H1 (cell line): ENCODE measurements around the gene TRIM71. TPM values are rescaled to one million over a fixed set of nuclear protein-coding genes. Genes with fewer than 3 reads are reported as not detected.

ENCODE experiments used
- ASH2L ChIP-seq: fragments of 200-600, 300-600 bp; sonication (generic); IDR thresholded peaks from one replicate; pipeline ENCODE4 v1.7.1; 2017; ENCODE audit warnings: low read length
- BCL11A ChIP-seq, 2 experiments: IDR thresholded peaks; one replicate each; pipeline ENCODE4 v1.6.1; 2011; ENCODE audit warnings: low read depth in 2 of 2, low read length in 2 of 2, mild to moderate bottlenecking in 2 of 2
- CEBPB ChIP-seq: IDR thresholded peaks from 2 replicates; pipeline ENCODE4 v1.6.1; 2012; ENCODE audit warnings: low read depth, low read length
- CHD1 ChIP-seq: IDR thresholded peaks from 2 replicates; pipeline ENCODE4 v1.6.1; 2012; ENCODE audit warnings: low read depth, low read length, improper control_type of control experiment
- CHD2 ChIP-seq: IDR thresholded peaks from 2 replicates; pipeline ENCODE4 v1.6.1; 2012; ENCODE audit warnings: low read length, improper control_type of control experiment
- EZH2 ChIP-seq: fragments of 200-600 bp; sonication (generic); IDR thresholded peaks from 2 replicates; pipeline ENCODE4 v1.7.1; 2012; ENCODE audit warnings: low read depth, mild to moderate bottlenecking, moderate library complexity, low read length, inconsistent platforms; ENCODE audit not compliant: severe bottlenecking
- GABPA ChIP-seq: IDR thresholded peaks from 2 replicates; pipeline ENCODE4 v1.6.1; 2011; ENCODE audit warnings: mild to moderate bottlenecking, low read length, moderate library complexity, borderline replicate concordance; ENCODE audit not compliant: insufficient read depth
- GTF2F1 ChIP-seq: IDR thresholded peaks from 2 replicates; pipeline ENCODE4 v1.6.1; 2012; ENCODE audit warnings: low read depth, low read length, improper control_type of control experiment, borderline replicate concordance
- KDM5A ChIP-seq: fragments of 200-600 bp; IDR thresholded peaks from 2 replicates; pipeline ENCODE4 v1.7.1; 2012; ENCODE audit warnings: mild to moderate bottlenecking, low read length, inconsistent platforms, mixed read lengths
- NRF1 ChIP-seq: IDR thresholded peaks from 2 replicates; pipeline ENCODE4 v1.6.1; 2011; ENCODE audit warnings: mild to moderate bottlenecking, low read depth, low read length, improper control_type of control experiment
- RNF2 ChIP-seq: fragments of 200-900, 300-1000 bp; sonication (generic); IDR thresholded peaks from 2 replicates; pipeline ENCODE4 v1.7.1; 2016; ENCODE audit warnings: borderline replicate concordance, low read depth, mild to moderate bottlenecking, antibody characterized with exemption, low read length; ENCODE audit not compliant: poor library complexity, severe bottlenecking; ENCODE audit errors: missing control alignments
- polyA plus RNA-seq, 7 experiments: library from polyadenylated mRNA; depleted of rRNA in 3 of 7; stranded (reverse) in 5 of 7; unstranded in 2 of 7; fragments of >200 nt in 5 of 7; fragments of 200-250 nt in 2 of 7; gene quantifications; 1 replicate in 5 of 7; 2 replicates in 1 of 7; 4 replicates in 1 of 7; pipeline versions ENCODE4 v1.2.1 to v1.2.3, GENCODE V29; 2011 to 2013; ENCODE audit warnings: missing spikeins in 2 of 7, mixed read lengths in 2 of 7
- total RNA-seq: library from RNA; stranded (reverse); fragmentation: NEBNext Ultra II Directional; extraction: Animal tissue kit (Norgen Biotek cat#: 25700); gene quantifications from 2 replicates; pipeline ENCODE4 v1.2.1, GENCODE V29; 2021
- TF ChIP-seq, protein P1 (sequence below): fragments of 300-600 bp; sonication (generic); IDR thresholded peaks from 2 replicates; pipeline ENCODE4 v1.7.1; 2012; ENCODE audit warnings: low read length, moderate library complexity, mild to moderate bottlenecking, inconsistent platforms; ENCODE audit not compliant: insufficient replicate concordance

Gene TRIM71
- total and polyA plus RNA-seq, 2 of the 8 experiments (the other 6 are each of a cell fraction or from before 2014, with no cell fraction given), result 53.7 to 293 TPM

DNA sequence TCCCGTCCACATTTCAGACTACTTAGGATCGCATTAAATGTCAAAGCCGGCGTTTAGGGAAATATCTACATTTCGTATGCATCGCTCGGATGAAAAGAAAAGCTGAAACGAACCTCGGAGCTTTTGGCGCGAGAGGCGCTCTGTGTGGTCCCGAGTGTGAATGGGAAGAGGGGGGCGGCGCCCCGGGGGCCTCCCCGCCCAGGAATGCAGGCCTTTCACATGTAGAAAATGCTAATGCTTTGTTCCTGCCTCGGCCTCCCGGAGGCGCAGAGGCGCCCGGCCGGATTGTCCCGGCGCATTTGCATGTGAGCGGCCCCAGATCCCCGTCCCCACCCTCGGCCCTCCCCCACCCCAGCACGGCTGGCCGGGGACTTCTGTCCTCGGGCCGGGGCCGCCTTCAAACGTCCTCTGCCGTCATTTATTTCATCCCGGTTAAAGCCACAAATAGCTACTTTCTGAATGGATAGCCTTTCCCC lies 37.0 kb upstream of the TRIM71 start (continued):
- TF ChIP-seq, protein P1, sequence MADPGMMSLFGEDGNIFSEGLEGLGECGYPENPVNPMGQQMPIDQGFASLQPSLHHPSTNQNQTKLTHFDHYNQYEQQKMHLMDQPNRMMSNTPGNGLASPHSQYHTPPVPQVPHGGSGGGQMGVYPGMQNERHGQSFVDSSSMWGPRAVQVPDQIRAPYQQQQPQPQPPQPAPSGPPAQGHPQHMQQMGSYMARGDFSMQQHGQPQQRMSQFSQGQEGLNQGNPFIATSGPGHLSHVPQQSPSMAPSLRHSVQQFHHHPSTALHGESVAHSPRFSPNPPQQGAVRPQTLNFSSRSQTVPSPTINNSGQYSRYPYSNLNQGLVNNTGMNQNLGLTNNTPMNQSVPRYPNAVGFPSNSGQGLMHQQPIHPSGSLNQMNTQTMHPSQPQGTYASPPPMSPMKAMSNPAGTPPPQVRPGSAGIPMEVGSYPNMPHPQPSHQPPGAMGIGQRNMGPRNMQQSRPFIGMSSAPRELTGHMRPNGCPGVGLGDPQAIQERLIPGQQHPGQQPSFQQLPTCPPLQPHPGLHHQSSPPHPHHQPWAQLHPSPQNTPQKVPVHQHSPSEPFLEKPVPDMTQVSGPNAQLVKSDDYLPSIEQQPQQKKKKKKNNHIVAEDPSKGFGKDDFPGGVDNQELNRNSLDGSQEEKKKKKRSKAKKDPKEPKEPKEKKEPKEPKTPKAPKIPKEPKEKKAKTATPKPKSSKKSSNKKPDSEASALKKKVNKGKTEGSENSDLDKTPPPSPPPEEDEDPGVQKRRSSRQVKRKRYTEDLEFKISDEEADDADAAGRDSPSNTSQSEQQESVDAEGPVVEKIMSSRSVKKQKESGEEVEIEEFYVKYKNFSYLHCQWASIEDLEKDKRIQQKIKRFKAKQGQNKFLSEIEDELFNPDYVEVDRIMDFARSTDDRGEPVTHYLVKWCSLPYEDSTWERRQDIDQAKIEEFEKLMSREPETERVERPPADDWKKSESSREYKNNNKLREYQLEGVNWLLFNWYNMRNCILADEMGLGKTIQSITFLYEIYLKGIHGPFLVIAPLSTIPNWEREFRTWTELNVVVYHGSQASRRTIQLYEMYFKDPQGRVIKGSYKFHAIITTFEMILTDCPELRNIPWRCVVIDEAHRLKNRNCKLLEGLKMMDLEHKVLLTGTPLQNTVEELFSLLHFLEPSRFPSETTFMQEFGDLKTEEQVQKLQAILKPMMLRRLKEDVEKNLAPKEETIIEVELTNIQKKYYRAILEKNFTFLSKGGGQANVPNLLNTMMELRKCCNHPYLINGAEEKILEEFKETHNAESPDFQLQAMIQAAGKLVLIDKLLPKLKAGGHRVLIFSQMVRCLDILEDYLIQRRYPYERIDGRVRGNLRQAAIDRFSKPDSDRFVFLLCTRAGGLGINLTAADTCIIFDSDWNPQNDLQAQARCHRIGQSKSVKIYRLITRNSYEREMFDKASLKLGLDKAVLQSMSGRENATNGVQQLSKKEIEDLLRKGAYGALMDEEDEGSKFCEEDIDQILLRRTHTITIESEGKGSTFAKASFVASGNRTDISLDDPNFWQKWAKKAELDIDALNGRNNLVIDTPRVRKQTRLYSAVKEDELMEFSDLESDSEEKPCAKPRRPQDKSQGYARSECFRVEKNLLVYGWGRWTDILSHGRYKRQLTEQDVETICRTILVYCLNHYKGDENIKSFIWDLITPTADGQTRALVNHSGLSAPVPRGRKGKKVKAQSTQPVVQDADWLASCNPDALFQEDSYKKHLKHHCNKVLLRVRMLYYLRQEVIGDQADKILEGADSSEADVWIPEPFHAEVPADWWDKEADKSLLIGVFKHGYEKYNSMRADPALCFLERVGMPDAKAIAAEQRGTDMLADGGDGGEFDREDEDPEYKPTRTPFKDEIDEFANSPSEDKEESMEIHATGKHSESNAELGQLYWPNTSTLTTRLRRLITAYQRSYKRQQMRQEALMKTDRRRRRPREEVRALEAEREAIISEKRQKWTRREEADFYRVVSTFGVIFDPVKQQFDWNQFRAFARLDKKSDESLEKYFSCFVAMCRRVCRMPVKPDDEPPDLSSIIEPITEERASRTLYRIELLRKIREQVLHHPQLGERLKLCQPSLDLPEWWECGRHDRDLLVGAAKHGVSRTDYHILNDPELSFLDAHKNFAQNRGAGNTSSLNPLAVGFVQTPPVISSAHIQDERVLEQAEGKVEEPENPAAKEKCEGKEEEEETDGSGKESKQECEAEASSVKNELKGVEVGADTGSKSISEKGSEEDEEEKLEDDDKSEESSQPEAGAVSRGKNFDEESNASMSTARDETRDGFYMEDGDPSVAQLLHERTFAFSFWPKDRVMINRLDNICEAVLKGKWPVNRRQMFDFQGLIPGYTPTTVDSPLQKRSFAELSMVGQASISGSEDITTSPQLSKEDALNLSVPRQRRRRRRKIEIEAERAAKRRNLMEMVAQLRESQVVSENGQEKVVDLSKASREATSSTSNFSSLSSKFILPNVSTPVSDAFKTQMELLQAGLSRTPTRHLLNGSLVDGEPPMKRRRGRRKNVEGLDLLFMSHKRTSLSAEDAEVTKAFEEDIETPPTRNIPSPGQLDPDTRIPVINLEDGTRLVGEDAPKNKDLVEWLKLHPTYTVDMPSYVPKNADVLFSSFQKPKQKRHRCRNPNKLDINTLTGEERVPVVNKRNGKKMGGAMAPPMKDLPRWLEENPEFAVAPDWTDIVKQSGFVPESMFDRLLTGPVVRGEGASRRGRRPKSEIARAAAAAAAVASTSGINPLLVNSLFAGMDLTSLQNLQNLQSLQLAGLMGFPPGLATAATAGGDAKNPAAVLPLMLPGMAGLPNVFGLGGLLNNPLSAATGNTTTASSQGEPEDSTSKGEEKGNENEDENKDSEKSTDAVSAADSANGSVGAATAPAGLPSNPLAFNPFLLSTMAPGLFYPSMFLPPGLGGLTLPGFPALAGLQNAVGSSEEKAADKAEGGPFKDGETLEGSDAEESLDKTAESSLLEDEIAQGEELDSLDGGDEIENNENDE, result no peak
- TF ChIP-seq CHD2 (peak; percentile 38; the same call in 1 of the 2 replicates), CEBPB (0 out of 2 replicates have a peak, but pooled peaks have one; percentile 2), BCL11A (IDR thresholded peaks at IDR 0.05; ENCODE audit: low read depth in 2 of 2, low read length in 2 of 2) (peak in 1 of 2 experiments; percentile 9), EZH2 (no peak), NRF1 (no peak), CHD1 (no peak), ASH2L (peak; percentile 84), GABPA (no peak), RNF2 (no peak), GTF2F1 (no peak), KDM5A (no peak)
